Dermis microvascular lymphatic vessel endothelial cell (primary cell): ENCODE data around the gene XIST. TPM values are rescaled to one million over a fixed set of nuclear protein-coding genes. Genes with fewer than 3 reads are reported as not detected.
"Not testable (repeated sequence)": the region's sequence is repeated elsewhere in the genome, so short reads cannot be mapped to it uniquely, and the experiment has no call there.

Source experiments
- DNase-seq, 2 donors: peaks; one replicate each; pipeline versions ENCODE4 v3.0.0 to v3.0.0-alpha.2; 2010; ENCODE audit warnings: low read depth in 2 of 2
- total RNA-seq: library from RNA; depleted of rRNA; stranded (reverse); fragments of >200 nt; gene quantifications from 2 replicates; pipeline ENCODE4 v1.2.1, GENCODE V29; 2014

The XIST gene
- total RNA-seq, 1 donor from 2014 or later, result 33.6 TPM

DNA sequence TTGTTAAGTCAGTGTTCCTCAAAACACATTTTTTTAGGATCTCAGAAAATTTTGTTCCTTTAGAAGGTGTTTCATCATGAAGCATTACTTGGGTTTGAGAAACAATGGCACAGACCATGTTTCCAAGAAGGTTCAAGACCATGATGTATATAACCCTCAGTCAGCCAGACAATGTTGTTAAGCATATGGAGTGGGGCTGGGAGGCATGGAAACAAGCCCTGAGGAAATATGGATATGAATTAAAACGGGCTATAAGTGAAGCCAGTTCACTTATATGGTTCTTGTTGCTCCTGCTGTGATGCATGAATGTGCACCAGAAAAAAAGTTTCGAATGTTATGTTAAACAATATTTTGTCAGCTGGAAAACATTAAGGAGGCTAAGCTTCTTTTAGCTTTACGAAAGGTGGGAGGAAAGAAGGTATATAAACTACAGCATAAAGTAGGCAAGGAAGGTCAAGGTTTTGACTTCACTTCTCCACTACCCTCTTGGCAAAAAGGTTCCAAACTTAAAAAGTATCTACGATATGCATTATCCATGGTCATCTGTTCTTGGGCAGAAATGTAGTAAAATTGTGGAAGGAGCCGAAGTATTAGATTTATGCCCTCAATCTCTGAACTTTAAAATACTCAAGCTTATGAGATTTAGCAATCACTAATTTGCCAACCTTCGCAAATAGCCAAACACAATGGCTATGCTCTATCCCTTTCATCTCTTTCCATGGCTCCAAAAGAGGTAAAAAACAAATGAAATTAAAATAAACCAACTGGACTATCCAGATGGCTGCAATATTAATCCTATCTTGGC, 12.2 kb downstream of the XIST start:
- no peak for DNase-seq

GRCh38 chrX:73839152-73839551, 13.4 kb downstream of the XIST start:
- no peak for DNase-seq

DNA sequence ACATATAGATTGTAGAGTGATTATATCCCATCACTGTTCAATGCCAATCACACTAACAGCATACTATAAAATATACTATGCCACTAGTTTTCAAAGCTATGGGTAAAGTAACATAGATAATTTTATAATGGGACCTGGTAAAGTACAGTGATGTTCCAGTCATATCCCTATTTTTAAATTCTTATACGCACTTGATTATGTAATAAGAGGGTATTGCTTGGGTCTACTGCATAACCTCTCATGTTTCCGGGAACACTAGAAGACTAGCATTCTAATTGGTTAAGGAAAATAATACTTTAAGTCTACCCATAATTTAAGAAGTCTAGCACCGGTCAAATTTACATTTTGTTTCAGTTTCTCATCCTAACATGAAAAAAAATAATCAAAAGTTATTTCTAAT, 14.4 kb downstream of the XIST start:
- no peak for DNase-seq

DNA sequence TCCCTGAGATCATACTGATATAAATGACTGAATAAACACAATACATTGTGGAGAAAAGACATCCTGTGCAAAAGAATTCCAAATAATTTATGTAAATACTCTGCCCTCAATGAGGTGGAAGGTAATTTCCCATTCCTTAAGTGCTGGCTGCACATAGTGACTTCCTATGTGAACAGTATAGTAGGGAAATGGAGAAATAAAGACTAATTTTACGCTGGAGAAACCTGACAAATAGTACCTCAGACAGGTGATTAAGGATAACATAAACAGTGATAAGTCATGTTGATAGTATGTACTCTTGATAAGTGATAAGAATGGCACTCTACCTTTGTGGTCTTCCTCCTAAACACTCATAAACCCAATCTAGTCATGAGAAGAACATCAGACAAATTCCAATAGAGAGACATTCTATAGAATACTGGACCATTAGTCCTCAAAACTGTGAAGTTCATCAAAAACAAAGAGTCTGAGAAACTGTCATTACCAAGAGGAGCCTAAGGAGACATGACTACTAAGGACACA, 15.5 kb downstream of the XIST start:
- DNase-seq, result no peak

DNA sequence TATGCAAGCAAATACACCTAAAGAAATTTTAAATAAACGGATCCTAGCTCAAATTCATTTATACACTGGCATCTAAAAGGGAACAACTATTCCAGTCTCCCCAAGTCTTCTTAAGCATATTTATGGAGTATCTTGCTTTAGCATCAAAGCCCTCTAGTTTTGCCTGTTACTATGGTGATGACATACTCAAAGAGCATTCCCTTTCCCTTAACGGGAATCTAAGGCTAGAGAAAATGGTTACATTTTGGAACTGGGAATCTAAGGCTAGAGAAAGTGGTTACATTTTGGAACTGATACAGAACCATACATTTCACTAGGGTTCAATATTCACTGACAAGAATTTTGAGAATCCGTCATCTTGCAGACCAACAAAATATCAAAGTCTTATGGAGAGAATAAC, 18.3 kb downstream of the XIST start:
- DNase-seq, result no peak

GRCh38 chrX:73832319-73832718, 20.2 kb downstream of the XIST start:
- no peak for DNase-seq

- no peak for DNase-seq
These were observed 21.0 kb downstream of the XIST start for GRCh38 chrX:73831500-73831899.

DNA sequence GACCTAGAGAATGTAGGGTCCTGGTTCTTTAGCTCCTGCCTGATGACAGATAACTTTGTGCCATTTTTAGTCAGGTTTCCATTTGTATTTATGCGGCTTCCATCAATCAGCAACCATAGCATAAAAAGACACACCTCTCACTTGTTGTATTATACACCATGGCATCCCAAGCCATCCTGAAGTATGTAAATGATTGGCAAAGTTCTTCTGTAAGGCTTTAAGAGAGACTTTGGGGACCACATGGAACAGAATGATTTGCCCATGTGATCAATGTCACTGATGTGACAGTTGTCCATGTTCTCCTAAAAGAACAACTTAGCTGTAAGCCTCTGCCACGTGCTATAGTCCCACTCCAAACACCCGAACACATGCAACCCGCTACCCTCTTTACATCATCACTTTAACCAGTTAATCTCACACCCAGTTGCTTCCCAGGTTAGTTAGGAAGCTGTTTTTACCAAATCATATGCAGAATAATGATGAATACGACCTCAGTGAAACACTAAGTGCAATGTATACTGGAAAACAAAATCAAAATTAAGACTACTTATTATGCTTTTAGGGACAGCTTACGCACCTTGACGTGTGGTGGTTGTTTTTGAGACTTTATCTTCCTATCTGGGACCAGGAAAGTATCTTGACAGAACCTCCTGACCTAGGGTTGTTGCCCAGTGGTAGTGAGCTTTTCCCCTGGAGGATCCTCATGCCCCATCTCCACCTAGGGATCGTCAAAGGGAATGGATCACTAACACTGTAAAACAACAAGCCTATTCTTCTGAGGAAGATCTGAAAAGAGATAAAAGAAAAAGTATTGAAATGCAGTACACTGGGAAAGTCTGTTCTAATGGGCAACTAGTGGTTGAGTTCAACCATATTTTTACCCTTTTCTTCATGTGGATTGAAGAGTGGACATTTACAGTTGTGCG, 21.8 kb downstream of the XIST start:
- no peak for DNase-seq

- no peak for DNase-seq
These were observed 22.5 kb downstream of the XIST start for GRCh38 chrX:73829890-73830466.

- no peak for DNase-seq
These were observed 24.3 kb downstream of the XIST start for GRCh38 chrX:73828080-73828720.

GRCh38 chrX:73827406-73827805, 25.1 kb downstream of the XIST start:
- no peak for DNase-seq

DNA sequence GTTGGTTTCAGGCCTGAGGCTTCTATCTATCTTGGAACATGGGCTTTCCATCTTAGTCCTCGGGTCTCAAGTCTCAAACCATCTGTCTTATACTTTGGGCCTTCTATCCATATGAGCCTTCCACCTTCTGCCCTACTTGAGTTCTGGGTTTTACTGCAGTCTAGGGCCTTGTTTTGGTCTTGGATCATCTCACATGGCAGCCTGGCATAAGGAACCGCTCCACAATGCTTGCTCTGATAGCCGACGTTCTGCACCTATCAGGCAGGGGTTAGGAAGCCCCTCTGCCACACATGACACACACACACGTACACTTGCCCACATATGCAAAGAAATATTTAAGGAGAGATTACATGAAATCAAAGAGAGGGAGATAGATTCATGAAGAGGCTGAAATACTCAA, 25.5 kb downstream of the XIST start:
- DNase-seq, result no peak

DNA sequence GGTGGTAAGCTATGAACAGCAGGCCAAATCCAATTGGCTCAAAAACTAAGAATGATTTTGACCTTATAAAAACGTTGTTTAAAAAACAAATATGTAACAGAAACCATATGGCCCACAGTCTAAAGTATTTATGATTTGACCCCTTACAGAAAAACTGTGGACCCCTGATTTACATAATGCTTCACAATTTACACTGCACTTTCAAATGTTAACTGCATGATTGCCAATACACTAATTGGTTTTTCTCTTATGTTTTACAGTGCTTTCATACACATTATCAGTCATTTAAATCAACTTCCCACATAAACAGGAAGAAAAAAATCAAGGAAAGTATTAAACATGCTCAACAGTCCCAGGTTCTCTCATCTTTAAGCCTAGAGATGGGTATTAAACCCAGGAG, 26.9 kb downstream of the XIST start:
- DNase-seq, result no peak

GRCh38 chrX:73823473-73824004, 29.0 kb downstream of the XIST start:
- DNase-seq, result no peak

GRCh38 chrX:73822775-73823174, 29.7 kb downstream of the XIST start:
- no peak for DNase-seq

DNA sequence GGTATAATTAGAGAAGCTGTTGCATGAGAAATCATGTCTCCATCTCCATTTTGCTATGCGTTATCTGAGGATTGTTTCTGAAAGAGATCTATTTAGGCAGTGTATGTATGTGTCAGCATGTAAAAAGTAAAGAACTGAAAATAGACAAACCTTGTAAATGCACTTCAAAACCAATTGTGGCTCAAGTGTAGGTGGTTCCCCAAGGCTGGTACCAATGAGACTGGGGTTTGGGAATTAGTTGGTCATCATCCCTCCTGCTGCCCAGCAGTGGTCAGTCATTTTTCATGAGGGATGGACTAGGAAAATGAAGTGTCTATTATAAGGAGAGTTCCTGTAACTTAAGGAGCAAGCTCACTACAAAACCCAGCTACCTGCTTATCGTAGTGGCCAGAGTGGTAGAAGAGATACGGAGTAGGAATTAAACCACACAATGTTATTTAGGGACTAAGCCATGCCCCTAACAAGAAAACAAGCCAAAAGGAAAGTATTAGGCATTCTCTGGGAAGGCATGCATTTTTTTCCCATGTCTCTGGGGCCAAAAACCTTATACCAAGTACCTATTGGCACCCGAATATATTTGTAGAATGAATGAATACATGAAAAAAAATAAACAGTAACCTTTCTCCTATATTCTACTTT, 30.5 kb downstream of the XIST start:
- DNase-seq, result no peak

GRCh38 chrX:73819864-73820558, 32.5 kb downstream of the XIST start:
- not testable (repeated sequence) for DNase-seq

DNA sequence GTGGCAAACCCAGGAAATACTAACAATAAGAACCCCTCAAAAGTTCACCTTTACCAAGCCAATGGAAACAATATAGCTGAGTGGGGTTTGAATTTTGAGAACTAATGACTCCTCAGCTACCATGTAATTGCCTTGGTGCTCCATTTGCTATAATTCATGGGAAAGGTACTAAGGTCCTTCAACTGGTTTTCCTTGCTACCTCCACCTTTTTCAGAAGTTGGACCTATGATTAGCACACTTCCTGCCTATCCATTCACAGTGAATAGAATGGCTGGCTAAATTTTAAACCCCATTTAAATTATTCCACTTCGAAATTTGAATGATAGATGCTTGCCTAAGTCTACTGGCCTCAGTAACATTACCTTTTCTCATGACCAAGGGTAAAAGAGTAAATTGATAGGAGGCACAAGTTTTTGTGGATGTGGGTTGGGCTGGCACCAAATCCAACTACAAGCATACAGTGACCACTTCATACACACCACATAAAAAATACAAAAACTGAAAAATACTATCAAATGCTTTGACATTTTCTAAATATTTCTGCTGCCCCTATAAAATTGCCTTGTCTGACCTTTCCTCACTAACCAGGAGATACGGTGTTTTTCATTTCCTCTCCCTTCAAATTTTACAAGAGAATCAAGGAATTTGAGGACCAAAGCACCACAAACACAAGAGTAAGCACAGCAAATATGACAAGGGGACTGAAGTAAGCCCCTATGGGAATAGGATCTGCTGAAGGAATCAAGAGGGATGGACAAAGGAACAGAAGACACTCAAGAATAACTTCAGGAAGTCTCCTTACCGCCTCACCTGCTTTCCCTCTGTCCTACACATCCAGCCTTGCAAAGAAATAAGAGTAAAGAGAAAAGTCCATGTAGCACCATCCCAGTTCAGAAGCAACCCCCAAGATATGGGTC, 34.1 kb downstream of the XIST start:
- DNase-seq, result no peak
